Suprapubic skin (tissue), 4 donors: Measurements from ENCODE around the gene KLHL26. TPM values are rescaled to one million over a fixed set of nuclear protein-coding genes. Genes with fewer than 3 reads are reported as not detected.

Source experiments
- DNase-seq, 2 donors: peaks; one replicate each; pipeline ENCODE4 v3.0.0-alpha.2; 2019; ENCODE audit warnings: low spot score in 2 of 2
- H3K27ac ChIP-seq: fragments of 200-600 bp; sonication (generic); one replicate; pipeline ENCODE4 v1.5.1; 2019
- H3K27me3 ChIP-seq: fragments of 200-600 bp; sonication (generic); one replicate; pipeline ENCODE4 v1.5.1; 2019
- H3K36me3 ChIP-seq: fragments of 200-600 bp; sonication (generic); one replicate; pipeline ENCODE4 v1.5.1; 2019
- H3K4me1 ChIP-seq: fragments of 200-600 bp; sonication (generic); one replicate; pipeline ENCODE4 v1.5.1; 2019
- H3K4me3 ChIP-seq: fragments of 200-600 bp; sonication (generic); one replicate; pipeline ENCODE4 v1.5.1; 2019; ENCODE audit warnings: mild to moderate bottlenecking
- H3K9me3 ChIP-seq: fragments of 200-600 bp; sonication (generic); one replicate; pipeline ENCODE4 v1.5.1; 2019
- CTCF ChIP-seq, 2 donors: fragments of 200-600 bp in 1 of 2; fragments of 450-650 bp in 1 of 2; sonication (generic) in 1 of 2; IDR thresholded peaks; one replicate each; pipeline ENCODE4 v1.5.1; 2016 to 2019; ENCODE audit warnings: antibody characterized with exemption in 2 of 2, mild to moderate bottlenecking in 1 of 2, moderate library complexity in 1 of 2
- EP300 ChIP-seq: sonication (generic); formaldehyde crosslinking; IDR thresholded peaks from one replicate; pipeline ENCODE4 v1.6.1; 2017; ENCODE audit warnings: antibody characterized with exemption
- POLR2A ChIP-seq, 2 donors: fragments of 450-650 bp; IDR thresholded peaks; one replicate each; pipeline ENCODE4 v1.6.1; 2017; ENCODE audit warnings: antibody characterized with exemption in 2 of 2, mild to moderate bottlenecking in 2 of 2, moderate library complexity in 2 of 2
- POLR2AphosphoS5 ChIP-seq, 3 donors: sonication (generic); formaldehyde crosslinking; IDR thresholded peaks; one replicate each; pipeline ENCODE4 v1.6.1; 2017; ENCODE audit warnings: antibody characterized with exemption in 3 of 3
- WGBS: methylation state at CpG from one replicate; pipeline ENCODE4 v1.1.5; 2018; 5-methylcytosine and 5-hydroxymethylcytosine counted together
- total RNA-seq, 4 donors: library from RNA; depleted of rRNA; stranded (reverse); fragments of >200 nt; gene quantifications; one replicate each; pipeline ENCODE4 v1.1.0, GENCODE V29; 2016

The KLHL26 gene
- total RNA-seq, 4 donors from 2014 or later, result 6.9 to 26.5 (median 11.5) TPM

GRCh38 chr19:18704054-18704453 lies 67.2 kb downstream of the KLHL26 start:
- Histone ChIP-seq H3K27me3 (no peaks in the 10 kb centered on the region), H3K27ac (no peak overlapping the region), H3K4me1 (peaks cover 24% of the 10 kb centered on the region), H3K9me3 (no peaks in the 10 kb centered on the region), H3K4me3 (no peak overlapping the region), H3K36me3 (no peaks in the 10 kb centered on the region)
- no peak for DNase-seq
- TF ChIP-seq CTCF (IDR thresholded peaks at IDR 0.05) (no peak), EP300 (no peak), POLR2AphosphoS5 (IDR thresholded peaks at IDR 0.05) (no peak), POLR2A (IDR thresholded peaks at IDR 0.05) (no peak)
- WGBS, result 81% methylated on average over 4 of the region's 4 CpGs

GRCh38 chr19:18704971-18705370 lies 68.1 kb downstream of the KLHL26 start:
- no peak overlapping the region for H3K27ac ChIP-seq
- WGBS, result 87% methylated on average over 7 of the region's 7 CpGs
- peaks cover 20% of the 10 kb centered on the region for H3K4me1 ChIP-seq
- DNase-seq, result no peak
- TF ChIP-seq CTCF (IDR thresholded peaks at IDR 0.05), result no peak
- H3K27me3 ChIP-seq, result no peaks in the 10 kb centered on the region
- no peaks in the 10 kb centered on the region for H3K9me3 ChIP-seq
- no peaks in the 10 kb centered on the region for H3K36me3 ChIP-seq
- no peak overlapping the region for H3K4me3 ChIP-seq

GRCh38 chr19:18708452-18709231 lies 71.8 kb downstream of the KLHL26 start:
- WGBS, result 80% methylated on average over 16 of the region's 25 CpGs
- no peak for DNase-seq

GRCh38 chr19:18709546-18709945 lies 72.7 kb downstream of the KLHL26 start:
- Histone ChIP-seq H3K27ac (no peak overlapping the region), H3K36me3 (no peaks in the 10 kb centered on the region), H3K27me3 (no peaks in the 10 kb centered on the region), H3K9me3 (no peaks in the 10 kb centered on the region), H3K4me1 (peaks cover 8% of the 10 kb centered on the region), H3K4me3 (no peak overlapping the region)
- TF ChIP-seq EP300 (no peak), CTCF (IDR thresholded peaks at IDR 0.05) (no peak), POLR2A (IDR thresholded peaks at IDR 0.05) (no peak), POLR2AphosphoS5 (IDR thresholded peaks at IDR 0.05) (no peak)
- WGBS, result 40% methylated on average over 1 of the region's 10 CpGs
- no peak for DNase-seq

More at GRCh38 chr19:18708452-18709231, 71.8 kb downstream of the KLHL26 start:
- Histone ChIP-seq H3K27ac (no peak overlapping the region), H3K36me3 (no peaks in the 10 kb centered on the region), H3K9me3 (no peaks in the 10 kb centered on the region), H3K4me3 (no peak overlapping the region), H3K27me3 (no peaks in the 10 kb centered on the region), H3K4me1 (peaks cover 8% of the 10 kb centered on the region)
- TF ChIP-seq POLR2A (IDR thresholded peaks at IDR 0.05) (no peak), EP300 (no peak), POLR2AphosphoS5 (IDR thresholded peaks at IDR 0.05) (no peak), CTCF (IDR thresholded peaks at IDR 0.05) (no peak)

GRCh38 chr19:18710186-18710585 lies 73.4 kb downstream of the KLHL26 start:
- H3K36me3 ChIP-seq, result no peaks in the 10 kb centered on the region
- H3K27me3 ChIP-seq, result no peaks in the 10 kb centered on the region
- WGBS, result 78% methylated on average over 11 of the region's 11 CpGs
- no peak for TF ChIP-seq CTCF (IDR thresholded peaks at IDR 0.05)
- TF ChIP-seq EP300, result no peak
- no peak for TF ChIP-seq POLR2A (IDR thresholded peaks at IDR 0.05)
- TF ChIP-seq POLR2AphosphoS5 (IDR thresholded peaks at IDR 0.05), result no peak
- H3K27ac ChIP-seq, result no peak overlapping the region
- no peak for DNase-seq
- H3K9me3 ChIP-seq, result no peaks in the 10 kb centered on the region
- no peak overlapping the region for H3K4me3 ChIP-seq
- peaks cover 8% of the 10 kb centered on the region for H3K4me1 ChIP-seq
